22Rv1 (cell line): ENCODE results near the gene CLCA2.

Experiments
- CTCF ChIP-seq: fragments of 450-650 bp; IDR thresholded peaks from 2 replicates; pipeline ENCODE4 v1.5.1; 2017; ENCODE audit warnings: mild to moderate bottlenecking
- ZFX ChIP-seq: fragments of 450-650 bp; IDR thresholded peaks from 2 replicates; pipeline ENCODE4 v1.6.1; 2017; ENCODE audit warnings: antibody characterized with exemption, borderline replicate concordance

- no peak for TF ChIP-seq CTCF
- no peak for TF ChIP-seq ZFX
Measured at GRCh38 chr1:86505564-86505902, 81.6 kb downstream of the CLCA2 start.
